ENCODE results near the gene LRFN5.
"Not testable (repeated sequence)": the region's sequence is repeated elsewhere in the genome, so short reads cannot be mapped to it uniquely, and the experiment has no call there.

Gene LRFN5

DNA sequence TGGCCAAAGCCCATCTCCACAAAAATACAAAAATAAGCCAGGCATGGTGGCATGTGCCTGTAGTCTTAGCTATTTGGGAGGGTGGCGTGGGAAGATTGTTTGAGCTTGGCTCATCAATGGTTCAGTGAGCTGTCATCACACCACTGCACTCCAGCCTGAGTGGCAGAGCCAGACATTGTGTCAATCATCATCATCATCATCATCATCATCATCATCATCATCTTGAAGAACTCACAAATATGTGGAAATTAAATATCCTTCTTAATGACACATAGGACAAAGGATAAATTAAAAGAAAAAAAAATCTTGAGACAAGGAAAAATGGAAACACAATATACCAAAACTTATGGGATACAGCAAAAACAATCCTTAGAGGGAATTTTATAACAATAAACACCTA lies 132.5 kb downstream of the LRFN5 start:
- Histone ChIP-seq H3K4me1 (ENCODE audit: control insufficient read depth, insufficient read depth, low read length) (no peaks in the 10 kb centered on the region), H3K36me3 (ENCODE audit: control insufficient read depth, insufficient read depth, low read length) (no peaks in the 10 kb centered on the region), H3K4me3 (ENCODE audit: low read length) (no peak overlapping the region), H3K27me3 (ENCODE audit: control insufficient read depth, insufficient read depth, low read length) (no peaks in the 10 kb centered on the region), H3K9ac (ENCODE audit: low read length) (no peak overlapping the region), H3K9me3 (ENCODE audit: control insufficient read depth, low read length) (no peaks in the 10 kb centered on the region)

DNA sequence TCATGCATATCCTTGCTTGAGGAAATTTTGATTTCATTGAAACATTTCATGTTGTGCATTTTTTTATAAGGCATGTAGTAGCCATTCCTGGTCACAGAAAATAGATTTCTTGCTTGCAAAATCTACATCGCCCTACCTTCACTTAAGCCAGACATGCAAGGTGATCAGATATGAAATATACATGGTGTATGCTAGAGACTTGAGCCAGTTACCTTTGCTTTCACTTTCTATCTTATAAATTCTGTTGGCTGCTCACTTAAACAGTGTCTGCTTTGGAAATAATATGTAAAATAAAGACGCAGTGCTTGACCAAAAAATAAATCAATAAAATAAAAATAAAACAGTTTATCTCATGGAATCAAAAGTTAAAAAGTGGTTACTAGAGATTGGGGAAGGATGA lies 136.5 kb downstream of the LRFN5 start:
- H3K36me3 ChIP-seq (ENCODE audit: control insufficient read depth, insufficient read depth, low read length), result no peaks in the 10 kb centered on the region
- H3K4me1 ChIP-seq (ENCODE audit: control insufficient read depth, insufficient read depth, low read length), result no peaks in the 10 kb centered on the region
- no peak overlapping the region for H3K9ac ChIP-seq (ENCODE audit: low read length)
- no peaks in the 10 kb centered on the region for H3K27me3 ChIP-seq (ENCODE audit: control insufficient read depth, insufficient read depth, low read length)
- no peaks in the 10 kb centered on the region for H3K9me3 ChIP-seq (ENCODE audit: control insufficient read depth, low read length)
- no peak overlapping the region for H3K4me3 ChIP-seq (ENCODE audit: low read length)

DNA sequence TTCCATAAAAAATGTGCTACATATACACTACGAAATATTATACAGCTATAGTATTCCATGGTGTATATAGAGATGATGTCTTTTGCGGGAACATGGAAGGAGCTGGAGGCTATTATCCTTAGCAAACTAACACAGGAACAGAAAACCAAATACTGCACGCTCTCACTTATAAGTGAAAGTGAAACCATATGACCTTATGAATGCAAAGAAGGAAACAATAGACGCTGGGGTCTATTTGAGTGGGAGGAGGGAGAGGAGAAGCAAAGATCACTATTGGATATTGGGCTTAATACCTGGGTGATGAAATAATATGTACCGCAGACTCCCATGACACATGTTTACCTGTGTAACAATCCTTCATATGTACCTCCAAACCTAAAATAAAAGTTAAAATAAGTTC lies 142.8 kb downstream of the LRFN5 start:
- Histone ChIP-seq H3K4me1 (ENCODE audit: control insufficient read depth, insufficient read depth, low read length) (no peaks in the 10 kb centered on the region), H3K9me3 (ENCODE audit: control insufficient read depth, low read length) (no peaks in the 10 kb centered on the region), H3K4me3 (ENCODE audit: low read length) (no peak overlapping the region), H3K9ac (ENCODE audit: low read length) (no peak overlapping the region), H3K36me3 (ENCODE audit: control insufficient read depth, insufficient read depth, low read length) (no peaks in the 10 kb centered on the region), H3K27me3 (ENCODE audit: control insufficient read depth, insufficient read depth, low read length) (no peaks in the 10 kb centered on the region)

DNA sequence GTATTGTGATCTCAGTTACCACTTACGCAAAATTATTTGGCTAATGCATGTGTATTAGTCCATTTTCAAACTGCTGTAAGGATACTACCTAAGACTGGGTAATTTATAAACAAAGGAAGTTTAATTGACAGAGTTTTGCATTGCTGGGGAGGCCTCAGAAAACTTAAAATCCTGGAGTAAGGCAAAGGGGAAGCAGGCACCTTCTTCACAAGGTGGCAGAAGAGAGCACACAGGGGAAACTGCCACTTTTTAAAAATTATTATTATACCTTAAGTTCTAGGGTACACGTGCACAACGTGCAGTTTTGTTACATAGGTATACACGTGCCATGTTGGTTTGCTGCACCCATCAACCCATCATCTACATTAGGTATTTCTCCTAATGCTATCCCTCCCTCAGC lies 143.9 kb downstream of the LRFN5 start:
- H3K4me1 ChIP-seq (ENCODE audit: control insufficient read depth, insufficient read depth, low read length); H3K27me3 ChIP-seq (ENCODE audit: control insufficient read depth, insufficient read depth, low read length); H3K4me3 ChIP-seq (ENCODE audit: low read length); H3K9ac ChIP-seq (ENCODE audit: low read length); H3K9me3 ChIP-seq (ENCODE audit: control insufficient read depth, low read length); H3K36me3 ChIP-seq (ENCODE audit: control insufficient read depth, insufficient read depth, low read length): not testable (repeated sequence)

DNA sequence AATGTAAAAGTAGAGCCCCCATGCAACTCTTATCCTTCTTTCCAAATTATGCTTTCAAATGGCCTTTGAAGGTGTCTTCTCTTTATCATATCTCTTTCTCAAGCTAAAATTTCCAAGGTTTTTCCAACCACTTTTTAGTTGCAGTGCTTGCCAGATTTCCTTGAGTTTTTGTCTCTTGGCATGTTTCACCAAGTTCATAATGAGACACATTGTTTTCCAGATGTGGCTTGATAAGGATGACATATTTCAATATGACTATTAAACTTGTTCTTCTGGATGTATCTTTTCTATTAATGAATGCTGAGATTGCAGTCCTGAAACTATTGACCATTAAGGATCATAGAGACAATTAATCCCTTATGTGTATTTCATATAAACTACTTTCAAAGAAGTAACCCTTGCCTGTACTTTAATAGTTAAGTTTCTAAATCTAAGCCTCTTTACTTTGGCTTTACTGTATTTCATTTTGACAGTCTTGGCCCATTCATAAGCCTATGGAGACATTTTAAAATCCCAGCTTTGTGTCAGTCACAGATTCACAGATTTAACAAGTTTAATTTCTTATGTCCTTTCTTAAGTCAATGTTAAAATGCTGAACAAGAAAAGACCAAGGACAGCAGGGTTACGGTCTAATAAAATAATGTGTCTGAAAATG lies 151.5 kb downstream of the LRFN5 start:
- Histone ChIP-seq H3K9me3 (ENCODE audit: control insufficient read depth, low read length) (no peaks in the 10 kb centered on the region), H3K4me1 (ENCODE audit: control insufficient read depth, insufficient read depth, low read length) (no peaks in the 10 kb centered on the region), H3K27me3 (ENCODE audit: control insufficient read depth, insufficient read depth, low read length) (no peaks in the 10 kb centered on the region), H3K36me3 (ENCODE audit: control insufficient read depth, insufficient read depth, low read length) (no peaks in the 10 kb centered on the region), H3K4me3 (ENCODE audit: low read length) (no peak overlapping the region), H3K9ac (ENCODE audit: low read length) (no peak overlapping the region)

DNA sequence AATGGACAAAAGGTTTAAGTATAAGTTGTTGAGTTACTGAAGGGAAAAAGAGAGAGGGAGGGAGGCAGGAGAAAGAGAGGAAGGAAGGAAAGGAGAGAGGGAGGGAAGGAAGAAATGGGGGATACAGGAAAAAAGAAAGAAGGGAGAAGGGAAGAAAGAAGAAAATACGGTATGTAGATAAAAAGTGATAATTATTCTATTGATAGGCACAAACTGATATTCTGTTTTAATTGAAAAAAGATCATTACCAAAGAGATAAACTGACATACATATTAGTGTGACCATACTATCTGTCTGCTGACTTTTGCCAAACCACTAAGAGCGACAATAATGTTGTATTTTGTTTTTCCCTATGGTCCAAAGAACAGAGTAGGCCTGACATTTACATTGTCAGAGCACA lies 154.5 kb downstream of the LRFN5 start:
- Histone ChIP-seq H3K4me1 (ENCODE audit: control insufficient read depth, insufficient read depth, low read length) (no peaks in the 10 kb centered on the region), H3K9ac (ENCODE audit: low read length) (no peak overlapping the region), H3K36me3 (ENCODE audit: control insufficient read depth, insufficient read depth, low read length) (no peaks in the 10 kb centered on the region), H3K4me3 (ENCODE audit: low read length) (no peak overlapping the region), H3K27me3 (ENCODE audit: control insufficient read depth, insufficient read depth, low read length) (no peaks in the 10 kb centered on the region), H3K9me3 (ENCODE audit: control insufficient read depth, low read length) (no peaks in the 10 kb centered on the region)

DNA sequence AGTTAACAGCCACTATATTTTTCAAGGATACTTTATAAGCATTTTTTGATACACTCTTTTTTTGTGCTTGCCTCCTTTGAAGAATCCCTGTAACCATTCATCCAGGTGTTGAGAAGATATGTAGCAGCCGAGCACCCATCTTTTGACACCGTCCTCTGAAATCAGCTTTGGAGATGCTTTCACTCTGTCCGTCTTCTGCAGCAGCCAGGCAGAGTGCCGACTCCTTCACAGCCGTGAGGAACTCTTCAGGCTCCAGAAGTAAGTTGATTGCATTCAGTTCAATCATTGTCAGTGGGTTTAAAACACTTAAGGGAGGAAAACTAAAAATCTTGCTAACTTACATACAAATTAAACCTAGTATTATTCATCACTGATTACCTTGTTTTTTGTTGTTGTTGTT lies 160.1 kb downstream of the LRFN5 start:
- Histone ChIP-seq H3K27me3 (ENCODE audit: control insufficient read depth, insufficient read depth, low read length) (no peaks in the 10 kb centered on the region), H3K4me3 (ENCODE audit: low read length) (no peak overlapping the region), H3K9me3 (ENCODE audit: control insufficient read depth, low read length) (no peaks in the 10 kb centered on the region), H3K4me1 (ENCODE audit: control insufficient read depth, insufficient read depth, low read length) (no peaks in the 10 kb centered on the region), H3K36me3 (ENCODE audit: control insufficient read depth, insufficient read depth, low read length) (no peaks in the 10 kb centered on the region), H3K9ac (ENCODE audit: low read length) (no peak overlapping the region)

DNA sequence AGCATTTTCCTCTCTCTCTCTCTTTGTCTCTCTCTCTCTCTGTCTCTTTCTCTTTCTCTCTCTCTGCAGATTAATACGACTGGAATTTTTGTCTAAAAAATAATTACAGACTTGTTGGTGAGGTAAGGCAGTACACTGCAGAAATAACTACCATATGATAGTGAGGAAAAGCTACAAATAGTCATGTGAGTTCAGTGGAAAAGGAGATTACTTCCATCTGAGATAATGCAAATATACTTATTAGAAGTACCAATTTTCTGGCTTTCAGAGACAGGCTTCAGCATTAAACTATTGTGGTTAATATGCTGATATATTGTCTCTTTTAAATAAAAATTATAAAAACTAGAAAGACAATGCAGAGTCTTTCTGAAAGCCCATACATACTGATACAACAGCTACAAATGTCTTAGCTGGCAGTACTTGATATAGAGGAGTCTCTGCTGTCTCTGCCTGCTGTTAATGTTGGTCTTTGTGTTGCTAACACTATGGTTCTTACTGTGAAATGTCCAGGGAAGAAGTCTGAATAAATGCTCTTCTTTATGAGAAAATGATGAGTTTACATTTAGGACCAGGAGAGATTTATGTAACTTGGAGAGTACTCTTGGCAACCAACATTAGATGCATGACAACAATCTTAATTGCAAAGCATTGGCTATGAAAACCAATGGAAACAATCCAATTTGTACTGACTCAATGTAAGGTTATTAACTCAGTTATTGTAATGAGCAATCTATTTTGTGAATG lies 167.0 kb downstream of the LRFN5 start:
- Histone ChIP-seq H3K4me3 (ENCODE audit: low read length) (no peak overlapping the region), H3K9me3 (ENCODE audit: control insufficient read depth, low read length) (no peaks in the 10 kb centered on the region), H3K4me1 (ENCODE audit: control insufficient read depth, insufficient read depth, low read length) (no peaks in the 10 kb centered on the region), H3K36me3 (ENCODE audit: control insufficient read depth, insufficient read depth, low read length) (no peaks in the 10 kb centered on the region), H3K27me3 (ENCODE audit: control insufficient read depth, insufficient read depth, low read length) (no peaks in the 10 kb centered on the region), H3K9ac (ENCODE audit: low read length) (no peak overlapping the region)

DNA sequence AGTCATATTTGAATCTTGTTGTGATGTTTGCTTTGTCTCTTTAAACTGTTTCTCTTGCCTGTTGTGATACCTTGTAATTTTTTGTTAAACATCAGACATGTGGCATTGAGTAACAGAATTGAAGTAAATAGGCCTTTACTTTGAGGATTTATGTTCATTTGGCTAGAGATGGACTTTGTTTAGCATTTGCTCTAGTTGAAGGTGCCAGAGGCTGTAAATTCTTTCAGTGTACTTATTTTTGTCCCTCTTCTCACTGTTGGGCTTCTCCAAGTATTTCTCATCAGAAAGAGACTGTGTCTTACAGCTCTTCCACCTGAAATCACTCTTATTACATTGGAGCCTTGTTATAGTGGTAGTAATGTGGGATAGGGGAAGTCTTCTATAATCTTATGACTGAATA lies 175.8 kb downstream of the LRFN5 start:
- H3K4me3 ChIP-seq (ENCODE audit: low read length), result no peak overlapping the region
- H3K9ac ChIP-seq (ENCODE audit: low read length), result no peak overlapping the region
- no peaks in the 10 kb centered on the region for H3K4me1 ChIP-seq (ENCODE audit: control insufficient read depth, insufficient read depth, low read length)
- no peaks in the 10 kb centered on the region for H3K36me3 ChIP-seq (ENCODE audit: control insufficient read depth, insufficient read depth, low read length)
- H3K9me3 ChIP-seq (ENCODE audit: control insufficient read depth, low read length), result no peaks in the 10 kb centered on the region
- H3K27me3 ChIP-seq (ENCODE audit: control insufficient read depth, insufficient read depth, low read length), result no peaks in the 10 kb centered on the region

DNA sequence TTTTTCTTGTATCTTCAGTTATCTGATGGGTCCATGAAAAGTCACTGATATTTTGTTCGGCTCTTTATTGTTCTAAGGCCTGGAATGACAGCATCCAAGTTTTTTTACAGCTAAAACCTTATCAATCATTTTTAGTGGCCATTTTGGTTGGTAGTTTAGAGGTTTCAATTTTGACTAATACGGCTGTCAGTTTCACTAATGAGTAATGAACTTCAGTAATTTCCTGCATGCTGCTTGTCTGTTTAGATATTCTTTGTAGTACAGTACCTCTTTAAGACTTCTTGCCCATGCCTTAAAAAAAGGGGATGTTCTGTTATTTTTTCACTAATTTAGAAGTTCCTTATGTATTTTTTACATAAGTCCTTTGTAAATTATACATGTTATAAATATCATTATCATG lies 176.7 kb downstream of the LRFN5 start:
- H3K9ac ChIP-seq (ENCODE audit: low read length), result no peak overlapping the region
- H3K36me3 ChIP-seq (ENCODE audit: control insufficient read depth, insufficient read depth, low read length), result no peaks in the 10 kb centered on the region
- no peaks in the 10 kb centered on the region for H3K9me3 ChIP-seq (ENCODE audit: control insufficient read depth, low read length)
- no peak overlapping the region for H3K4me3 ChIP-seq (ENCODE audit: low read length)
- no peaks in the 10 kb centered on the region for H3K4me1 ChIP-seq (ENCODE audit: control insufficient read depth, insufficient read depth, low read length)
- H3K27me3 ChIP-seq (ENCODE audit: control insufficient read depth, insufficient read depth, low read length), result no peaks in the 10 kb centered on the region

DNA sequence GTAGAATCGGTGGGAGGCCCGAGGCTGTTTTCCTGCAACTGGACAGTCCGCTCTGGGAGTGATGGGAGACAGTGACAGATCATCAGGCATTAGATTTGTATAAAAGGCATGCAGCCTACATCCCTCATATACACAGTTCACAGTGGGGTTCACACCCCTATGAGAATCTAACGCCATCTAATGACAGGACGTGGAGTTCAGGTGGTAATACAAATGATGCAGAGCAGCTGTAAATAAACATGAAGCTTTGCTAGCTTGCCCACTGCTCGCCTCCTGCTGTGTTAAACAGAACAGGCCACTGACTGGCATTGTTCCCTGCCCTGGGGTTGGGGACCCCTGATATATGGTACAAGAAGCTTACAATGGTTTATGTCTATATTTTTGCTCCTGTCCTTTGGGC lies 179.0 kb downstream of the LRFN5 start:
- H3K9me3 ChIP-seq (ENCODE audit: control insufficient read depth, low read length), result no peaks in the 10 kb centered on the region
- H3K4me1 ChIP-seq (ENCODE audit: control insufficient read depth, insufficient read depth, low read length), result no peaks in the 10 kb centered on the region
- H3K4me3 ChIP-seq (ENCODE audit: low read length), result no peak overlapping the region
- H3K27me3 ChIP-seq (ENCODE audit: control insufficient read depth, insufficient read depth, low read length), result no peaks in the 10 kb centered on the region
- H3K9ac ChIP-seq (ENCODE audit: low read length), result no peak overlapping the region
- no peaks in the 10 kb centered on the region for H3K36me3 ChIP-seq (ENCODE audit: control insufficient read depth, insufficient read depth, low read length)

DNA sequence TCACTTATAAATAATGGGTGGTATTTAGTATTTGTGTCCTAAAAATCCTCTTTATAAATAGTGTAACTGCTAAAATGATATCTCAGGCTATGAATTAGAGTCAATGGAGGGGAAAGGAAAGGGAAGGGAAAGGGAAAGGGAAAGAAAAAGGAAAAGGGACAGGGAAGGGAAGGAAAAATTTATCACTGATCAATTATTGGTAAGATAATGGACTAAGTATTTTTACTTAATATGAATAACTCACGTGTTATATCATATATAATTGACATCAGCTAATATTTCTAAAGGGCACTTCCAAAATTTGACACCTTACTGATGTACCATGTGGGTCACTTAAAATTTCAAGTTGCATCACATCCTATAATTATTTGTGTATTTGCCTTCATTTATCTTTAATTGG lies 193.1 kb downstream of the LRFN5 start:
- H3K4me3 ChIP-seq (ENCODE audit: low read length), result no peak overlapping the region
- H3K4me1 ChIP-seq (ENCODE audit: control insufficient read depth, insufficient read depth, low read length), result no peaks in the 10 kb centered on the region
- no peaks in the 10 kb centered on the region for H3K27me3 ChIP-seq (ENCODE audit: control insufficient read depth, insufficient read depth, low read length)
- no peak overlapping the region for H3K9ac ChIP-seq (ENCODE audit: low read length)
- no peaks in the 10 kb centered on the region for H3K36me3 ChIP-seq (ENCODE audit: control insufficient read depth, insufficient read depth, low read length)
- H3K9me3 ChIP-seq (ENCODE audit: control insufficient read depth, low read length), result no peaks in the 10 kb centered on the region
